Measurements from ENCODE around the gene HMCN2.

DNA sequence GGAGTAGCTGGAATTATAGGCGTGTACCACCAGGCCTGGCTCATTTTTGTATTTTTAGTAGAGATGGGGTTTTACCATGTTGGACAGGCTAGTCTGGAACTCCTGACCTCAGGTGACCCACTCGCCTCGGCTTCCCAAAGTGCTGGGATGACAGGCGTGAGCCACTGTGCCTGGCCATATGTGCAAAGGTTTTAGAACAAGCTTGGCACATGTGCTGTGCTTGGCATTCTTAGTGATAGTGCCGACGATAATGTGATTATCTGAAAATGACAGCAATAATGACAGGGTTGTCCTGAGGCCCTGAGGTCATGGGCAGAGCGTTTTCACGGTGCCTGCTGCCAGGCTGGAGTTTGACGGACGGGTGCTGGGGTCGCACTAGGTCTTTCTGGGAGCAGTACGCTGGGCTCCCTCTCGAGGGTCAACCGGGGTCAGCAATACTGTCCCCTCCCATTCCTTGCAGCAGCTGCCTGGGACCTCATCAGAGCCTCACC is 42.6 kb downstream of the HMCN2 start:
- TF ChIP-seq, protein P1, sequence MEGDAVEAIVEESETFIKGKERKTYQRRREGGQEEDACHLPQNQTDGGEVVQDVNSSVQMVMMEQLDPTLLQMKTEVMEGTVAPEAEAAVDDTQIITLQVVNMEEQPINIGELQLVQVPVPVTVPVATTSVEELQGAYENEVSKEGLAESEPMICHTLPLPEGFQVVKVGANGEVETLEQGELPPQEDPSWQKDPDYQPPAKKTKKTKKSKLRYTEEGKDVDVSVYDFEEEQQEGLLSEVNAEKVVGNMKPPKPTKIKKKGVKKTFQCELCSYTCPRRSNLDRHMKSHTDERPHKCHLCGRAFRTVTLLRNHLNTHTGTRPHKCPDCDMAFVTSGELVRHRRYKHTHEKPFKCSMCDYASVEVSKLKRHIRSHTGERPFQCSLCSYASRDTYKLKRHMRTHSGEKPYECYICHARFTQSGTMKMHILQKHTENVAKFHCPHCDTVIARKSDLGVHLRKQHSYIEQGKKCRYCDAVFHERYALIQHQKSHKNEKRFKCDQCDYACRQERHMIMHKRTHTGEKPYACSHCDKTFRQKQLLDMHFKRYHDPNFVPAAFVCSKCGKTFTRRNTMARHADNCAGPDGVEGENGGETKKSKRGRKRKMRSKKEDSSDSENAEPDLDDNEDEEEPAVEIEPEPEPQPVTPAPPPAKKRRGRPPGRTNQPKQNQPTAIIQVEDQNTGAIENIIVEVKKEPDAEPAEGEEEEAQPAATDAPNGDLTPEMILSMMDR (conservative IDR thresholded peaks at IDR 0.05), result no peak
- no peak for TF ChIP-seq ZFX (IDR thresholded peaks at IDR 0.05)
